ENCODE results near the gene ZMIZ1. TPM values are rescaled to one million over a fixed set of nuclear protein-coding genes. Genes with fewer than 3 reads are reported as not detected.

ZMIZ1 gene
- total RNA-seq, 2 donors from 2014 or later, result 27.2 to 42.2 TPM

- H3K4me3 ChIP-seq, result no peak overlapping the region
- no peaks in the 10 kb centered on the region for H3K27me3 ChIP-seq
- no peaks in the 10 kb centered on the region for H3K9me3 ChIP-seq
- peaks cover 87% of the 10 kb centered on the region for H3K4me1 ChIP-seq
- peak overlapping the region; percentile 8 to 88 (median 80) for H3K27ac ChIP-seq
- 49 to 60% methylated on average over 1 to 27 of the region's 27 CpGs for WGBS, 2 donors
- intact Hi-C loops (cut with DNase I), result no loop called here
- DNase-seq (peak; percentile 40 to 77 (median 64)), ATAC-seq (peak; percentile 34)
- no peaks in the 10 kb centered on the region for H3K36me3 ChIP-seq (replicated peaks in 1 of 2; ENCODE audit: insufficient read depth in 1 of 2, low read depth in 2 of 2)
- no peak for TF ChIP-seq POLR2A (IDR thresholded peaks at IDR 0.05)
- TF ChIP-seq, protein P1, sequence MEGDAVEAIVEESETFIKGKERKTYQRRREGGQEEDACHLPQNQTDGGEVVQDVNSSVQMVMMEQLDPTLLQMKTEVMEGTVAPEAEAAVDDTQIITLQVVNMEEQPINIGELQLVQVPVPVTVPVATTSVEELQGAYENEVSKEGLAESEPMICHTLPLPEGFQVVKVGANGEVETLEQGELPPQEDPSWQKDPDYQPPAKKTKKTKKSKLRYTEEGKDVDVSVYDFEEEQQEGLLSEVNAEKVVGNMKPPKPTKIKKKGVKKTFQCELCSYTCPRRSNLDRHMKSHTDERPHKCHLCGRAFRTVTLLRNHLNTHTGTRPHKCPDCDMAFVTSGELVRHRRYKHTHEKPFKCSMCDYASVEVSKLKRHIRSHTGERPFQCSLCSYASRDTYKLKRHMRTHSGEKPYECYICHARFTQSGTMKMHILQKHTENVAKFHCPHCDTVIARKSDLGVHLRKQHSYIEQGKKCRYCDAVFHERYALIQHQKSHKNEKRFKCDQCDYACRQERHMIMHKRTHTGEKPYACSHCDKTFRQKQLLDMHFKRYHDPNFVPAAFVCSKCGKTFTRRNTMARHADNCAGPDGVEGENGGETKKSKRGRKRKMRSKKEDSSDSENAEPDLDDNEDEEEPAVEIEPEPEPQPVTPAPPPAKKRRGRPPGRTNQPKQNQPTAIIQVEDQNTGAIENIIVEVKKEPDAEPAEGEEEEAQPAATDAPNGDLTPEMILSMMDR (IDR thresholded peaks at IDR 0.05), result no peak
Observed at GRCh38 chr10:79149662-79150443, 81.1 kb downstream of the ZMIZ1 start.

DNA sequence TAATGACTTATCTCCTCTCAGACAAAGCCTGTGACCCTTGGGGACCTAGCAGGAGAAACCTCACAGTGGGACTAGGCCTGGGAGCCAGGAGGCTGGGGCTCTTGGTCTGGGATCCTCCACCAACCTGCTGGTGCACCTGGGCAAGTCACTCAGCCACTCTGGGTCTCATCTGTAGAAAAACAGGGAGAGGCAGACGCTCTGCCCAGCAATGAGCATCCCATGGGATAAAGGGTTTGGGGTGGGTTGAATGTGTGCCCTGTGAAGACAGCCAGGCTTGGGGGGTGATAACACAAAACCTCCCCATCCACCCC lies 81.6 kb downstream of the ZMIZ1 start:
- no peaks in the 10 kb centered on the region for H3K36me3 ChIP-seq (replicated peaks in 1 of 2; ENCODE audit: insufficient read depth in 1 of 2, low read depth in 2 of 2)
- peak overlapping the region; percentile 8 to 88 (median 80) for H3K27ac ChIP-seq
- DNase-seq, result no peak
- intact Hi-C loops (cut with DNase I), result no loop called here
- H3K27me3 ChIP-seq, result no peaks in the 10 kb centered on the region
- no peaks in the 10 kb centered on the region for H3K9me3 ChIP-seq
- 83% methylated on average over 1 of the region's 1 CpG; no CpG with 5 or more reads in 1 of the 2 donors for WGBS, 2 donors
- ATAC-seq, result no peak
- H3K4me3 ChIP-seq, result no peak overlapping the region
- no peak for TF ChIP-seq POLR2A (IDR thresholded peaks at IDR 0.05)
- TF ChIP-seq, protein P1 (IDR thresholded peaks at IDR 0.05), result no peak
- peaks cover 88% of the 10 kb centered on the region for H3K4me1 ChIP-seq

- no peak for ATAC-seq
- Histone ChIP-seq H3K36me3 (replicated peaks in 1 of 2; ENCODE audit: insufficient read depth in 1 of 2, low read depth in 2 of 2) (no peaks in the 10 kb centered on the region), H3K27ac (peak overlapping the region in 3 of 4 donors; percentile 77 to 88 (median 82)), H3K9me3 (no peaks in the 10 kb centered on the region), H3K4me3 (no peak overlapping the region), H3K27me3 (no peaks in the 10 kb centered on the region), H3K4me1 (peaks cover 85% of the 10 kb centered on the region)
- no peak for DNase-seq
- intact Hi-C loops (cut with DNase I), result no loop called here
- TF ChIP-seq, protein P1 (IDR thresholded peaks at IDR 0.05), result no peak
- TF ChIP-seq POLR2A (IDR thresholded peaks at IDR 0.05), result no peak
- 88 to 91% methylated on average over 7 of the region's 7 CpGs for WGBS, 2 donors
Observed at GRCh38 chr10:79152423-79152817, 83.7 kb downstream of the ZMIZ1 start.

DNA sequence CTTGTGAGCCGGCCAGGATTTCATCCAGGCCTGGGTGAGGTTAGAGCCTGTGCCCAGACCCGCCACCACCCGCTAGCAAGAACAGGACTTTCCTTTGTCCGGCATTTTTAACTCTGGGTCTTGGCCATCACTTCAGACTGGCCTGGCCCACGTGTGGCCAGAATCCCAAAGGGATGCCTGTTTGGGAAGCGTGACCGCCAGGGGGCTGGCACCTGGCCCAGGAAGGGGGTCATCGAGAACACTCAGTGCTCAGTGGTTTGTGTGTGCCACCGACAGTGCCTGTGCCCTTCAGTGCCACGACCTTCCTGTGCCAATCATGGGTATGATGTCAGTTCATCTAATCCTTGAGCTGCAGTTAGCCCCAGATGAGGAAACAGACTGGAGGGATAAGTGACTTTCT lies 85.0 kb downstream of the ZMIZ1 start:
- H3K4me3 ChIP-seq, result no peak overlapping the region
- H3K4me1 ChIP-seq, result peaks cover 86% of the 10 kb centered on the region
- intact Hi-C loops (cut with DNase I), result no loop called here
- peak overlapping the region; percentile 22 to 88 (median 80) for H3K27ac ChIP-seq
- H3K9me3 ChIP-seq, result no peaks in the 10 kb centered on the region
- H3K27me3 ChIP-seq, result no peaks in the 10 kb centered on the region
- WGBS, 2 donors, result 63% methylated on average over 4 to 10 of the region's 10 CpGs
- no peak for ATAC-seq
- no peaks in the 10 kb centered on the region for H3K36me3 ChIP-seq (replicated peaks in 1 of 2; ENCODE audit: insufficient read depth in 1 of 2, low read depth in 2 of 2)
- DNase-seq, result peak; percentile 56 to 67 (median 66)
- TF ChIP-seq POLR2A (IDR thresholded peaks at IDR 0.05), result no peak
- TF ChIP-seq, protein P1 (IDR thresholded peaks at IDR 0.05), result peak in 3 of 7 experiments; percentile 6 to 20 (median 19)

All from body of pancreas (tissue), 4 donors.